ENCODE measurements around the gene ZBTB16. TPM values are rescaled to one million over a fixed set of nuclear protein-coding genes. Genes with fewer than 3 reads are reported as not detected.
"Not testable (repeated sequence)": the region's sequence is repeated elsewhere in the genome, so short reads cannot be mapped to it uniquely, and the experiment has no call there.

The ZBTB16 gene
- polyA plus RNA-seq, 1 donor (not counting 4 experiments of a cell fraction or from before 2014, with no cell fraction given), result 0.18 TPM

DNA sequence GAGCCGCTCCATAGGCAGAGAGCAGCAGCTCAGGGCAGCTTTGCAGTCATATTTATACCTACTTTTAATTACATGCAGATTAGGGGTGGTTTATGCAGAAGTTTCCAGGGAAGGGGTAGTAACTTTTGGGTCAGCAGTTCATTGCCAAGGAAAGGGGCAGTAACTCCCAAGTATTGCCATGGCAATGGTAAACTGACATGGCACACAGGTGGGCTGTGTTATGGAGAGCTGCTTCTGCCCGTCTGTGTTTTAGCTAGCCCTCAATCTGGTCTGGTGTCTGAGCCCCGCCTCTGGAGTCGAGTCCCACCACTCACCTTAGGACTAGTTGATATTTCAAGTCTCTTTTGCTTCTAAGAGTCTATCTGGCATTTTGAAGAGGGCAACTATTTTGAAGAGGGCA, 12.2 kb upstream of the ZBTB16 start:
- H3K27me3 ChIP-seq (ENCODE audit: control insufficient read depth, extremely low read depth, insufficient read depth, low read length), result no peaks in the 10 kb centered on the region
- dilution Hi-C loops (cut with MboI; ENCODE audit: extremely low pct_ligation_motif_present, low sequenced_read_pairs), result loop anchor here (25.0 kb wide), 1 partner anchor 215 kb away; no protein-coding TSS in a partner anchor

GRCh38 chr11:114049050-114049449, 10.5 kb upstream of the ZBTB16 start:
- Histone ChIP-seq H3K27me3 (ENCODE audit: control insufficient read depth, extremely low read depth, insufficient read depth, low read length) (no peaks in the 10 kb centered on the region), H2AFZ (ENCODE audit: control insufficient read depth, low read length) (no peak overlapping the region), H3K36me3 (ENCODE audit: control insufficient read depth in 2 of 2, extremely low read depth in 1 of 2, insufficient read depth in 2 of 2, low read length in 2 of 2) (no peaks in the 10 kb centered on the region), H3K27ac (ENCODE audit: control insufficient read depth, insufficient read depth, low read length) (no peak overlapping the region), H3K79me2 (ENCODE audit: control insufficient read depth, insufficient read depth, low read length) (no peaks in the 10 kb centered on the region), H3K4me3 (ENCODE audit: control insufficient read depth in 2 of 3, extremely low read depth in 1 of 3, insufficient read depth in 2 of 3, low read depth in 1 of 3, low read length in 3 of 3) (no peak overlapping the region), H3K9ac (ENCODE audit: control insufficient read depth, extremely low read depth, insufficient read depth, low read length) (no peak overlapping the region), H3K9me1 (ENCODE audit: control insufficient read depth, extremely low read depth, insufficient read depth, low read length) (no peaks in the 10 kb centered on the region), H3K9me3 (ENCODE audit: control insufficient read depth, low read depth, low read length) (no peaks in the 10 kb centered on the region), H3K4me1 (ENCODE audit: control insufficient read depth, extremely low read depth, insufficient read depth, low read length) (peaks cover 5% of the 10 kb centered on the region), H4K20me1 (ENCODE audit: control insufficient read depth, extremely low read depth, insufficient read depth, low read length) (no peaks in the 10 kb centered on the region), H3K4me2 (ENCODE audit: control insufficient read depth, extremely low read depth, insufficient read depth, low read depth, low read length) (no peak overlapping the region)
- FAIRE-seq (no peak), DNase-seq (ENCODE audit: low read depth, low spot score) (no peak)
- TF ChIP-seq EZH2 (IDR thresholded peaks at IDR 0.05; ENCODE audit: low read length), result no peak
- TF ChIP-seq CTCF (optimal IDR thresholded peaks at IDR 0.05 in 1 of 3, IDR thresholded peaks at IDR 0.05 in 1 of 3, conservative IDR thresholded peaks at IDR 0.05 in 1 of 3; ENCODE audit: extremely low read depth in 1 of 3, insufficient read depth in 2 of 3, low read length in 3 of 3), result no peak
- dilution Hi-C loops (cut with MboI; ENCODE audit: extremely low pct_ligation_motif_present, low sequenced_read_pairs), result loop anchor here (25.0 kb wide), 1 partner anchor 213 kb away; no protein-coding TSS in a partner anchor

More for the DNA sequence above, 12.2 kb upstream of the ZBTB16 start:
- no peak overlapping the region for H3K4me3 ChIP-seq (ENCODE audit: control insufficient read depth in 2 of 3, extremely low read depth in 1 of 3, insufficient read depth in 2 of 3, low read depth in 1 of 3, low read length in 3 of 3)
- H3K36me3 ChIP-seq (ENCODE audit: control insufficient read depth in 2 of 2, extremely low read depth in 1 of 2, insufficient read depth in 2 of 2, low read length in 2 of 2), result no peaks in the 10 kb centered on the region
- H3K4me1 ChIP-seq (ENCODE audit: control insufficient read depth, extremely low read depth, insufficient read depth, low read length), result peaks cover 3% of the 10 kb centered on the region
- H3K27ac ChIP-seq (ENCODE audit: control insufficient read depth, insufficient read depth, low read length), result no peak overlapping the region
- FAIRE-seq (no peak), DNase-seq (ENCODE audit: low read depth, low spot score) (no peak)
- no peak overlapping the region for H3K9ac ChIP-seq (ENCODE audit: control insufficient read depth, extremely low read depth, insufficient read depth, low read length)
- H2AFZ ChIP-seq (ENCODE audit: control insufficient read depth, low read length), result no peak overlapping the region
- no peaks in the 10 kb centered on the region for H3K9me1 ChIP-seq (ENCODE audit: control insufficient read depth, extremely low read depth, insufficient read depth, low read length)
- no peak overlapping the region for H3K4me2 ChIP-seq (ENCODE audit: control insufficient read depth, extremely low read depth, insufficient read depth, low read depth, low read length)
- H3K79me2 ChIP-seq (ENCODE audit: control insufficient read depth, insufficient read depth, low read length), result no peaks in the 10 kb centered on the region
- H3K9me3 ChIP-seq (ENCODE audit: control insufficient read depth, low read depth, low read length), result no peaks in the 10 kb centered on the region
- no peak for TF ChIP-seq CTCF (optimal IDR thresholded peaks at IDR 0.05 in 1 of 3, IDR thresholded peaks at IDR 0.05 in 1 of 3, conservative IDR thresholded peaks at IDR 0.05 in 1 of 3; ENCODE audit: extremely low read depth in 1 of 3, insufficient read depth in 2 of 3, low read length in 3 of 3)
- no peak for TF ChIP-seq EZH2 (IDR thresholded peaks at IDR 0.05; ENCODE audit: low read length)
- no peaks in the 10 kb centered on the region for H4K20me1 ChIP-seq (ENCODE audit: control insufficient read depth, extremely low read depth, insufficient read depth, low read length)

- DNase-seq (ENCODE audit: low read depth, low spot score); H3K9me3 ChIP-seq (ENCODE audit: control insufficient read depth, low read depth, low read length); H4K20me1 ChIP-seq (ENCODE audit: control insufficient read depth, extremely low read depth, insufficient read depth, low read length); H3K27ac ChIP-seq (ENCODE audit: control insufficient read depth, insufficient read depth, low read length); H3K4me1 ChIP-seq (ENCODE audit: control insufficient read depth, extremely low read depth, insufficient read depth, low read length); FAIRE-seq; H3K9me1 ChIP-seq (ENCODE audit: control insufficient read depth, extremely low read depth, insufficient read depth, low read length); H3K27me3 ChIP-seq (ENCODE audit: control insufficient read depth, extremely low read depth, insufficient read depth, low read length); H3K4me2 ChIP-seq (ENCODE audit: control insufficient read depth, extremely low read depth, insufficient read depth, low read depth, low read length); H3K36me3 ChIP-seq (ENCODE audit: control insufficient read depth in 2 of 2, extremely low read depth in 1 of 2, insufficient read depth in 2 of 2, low read length in 2 of 2); H3K79me2 ChIP-seq (ENCODE audit: control insufficient read depth, insufficient read depth, low read length); H2AFZ ChIP-seq (ENCODE audit: control insufficient read depth, low read length); H3K4me3 ChIP-seq (ENCODE audit: control insufficient read depth in 2 of 3, extremely low read depth in 1 of 3, insufficient read depth in 2 of 3, low read depth in 1 of 3, low read length in 3 of 3); H3K9ac ChIP-seq (ENCODE audit: control insufficient read depth, extremely low read depth, insufficient read depth, low read length): not testable (repeated sequence)
- dilution Hi-C loops (cut with MboI; ENCODE audit: extremely low pct_ligation_motif_present, low sequenced_read_pairs), result loop anchor here (25.0 kb wide), 1 partner anchor 213 kb away; no protein-coding TSS in a partner anchor
These were observed 9.7 kb upstream of the ZBTB16 start for GRCh38 chr11:114049766-114050165.
